OCI-LY3 (cell line): ENCODE data around the gene C21orf58.

Experiments
- EZH2phosphoT487 ChIP-seq: fragments of 200-600 bp; shearing (Covaris generic); IDR thresholded peaks from 2 replicates; pipeline ENCODE4 v1.6.1; 2018; ENCODE audit warnings: antibody characterized with exemption, mixed run types, low read depth
- TF ChIP-seq, protein P1 (sequence below): fragments of 200-600, 300-600 bp; sonication (generic); IDR thresholded peaks from 2 replicates; pipeline ENCODE4 v1.5.1; 2014; ENCODE audit warnings: antibody characterized with exemption, low read length, low read depth

DNA sequence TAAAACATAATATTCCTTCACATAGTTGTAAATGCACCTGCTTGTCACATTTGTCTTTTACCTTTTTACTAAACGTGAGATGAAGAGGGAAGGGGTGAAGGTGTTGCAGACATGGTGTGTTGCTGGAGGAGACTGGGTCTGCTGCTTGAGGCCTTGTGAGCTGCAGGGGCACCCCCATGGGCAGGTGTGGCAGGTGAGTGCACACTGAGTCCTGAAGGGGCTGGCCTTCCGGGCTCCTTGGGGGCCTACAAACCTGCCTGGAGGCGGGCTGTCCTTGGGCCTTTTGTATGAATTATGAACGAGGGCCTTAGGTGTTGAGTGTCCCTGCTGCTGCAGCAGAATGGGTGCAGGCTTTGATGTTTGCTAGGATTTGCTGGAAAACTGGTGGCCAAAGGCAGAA lies 4.0 kb upstream of the C21orf58 start:
- TF ChIP-seq, protein P1, sequence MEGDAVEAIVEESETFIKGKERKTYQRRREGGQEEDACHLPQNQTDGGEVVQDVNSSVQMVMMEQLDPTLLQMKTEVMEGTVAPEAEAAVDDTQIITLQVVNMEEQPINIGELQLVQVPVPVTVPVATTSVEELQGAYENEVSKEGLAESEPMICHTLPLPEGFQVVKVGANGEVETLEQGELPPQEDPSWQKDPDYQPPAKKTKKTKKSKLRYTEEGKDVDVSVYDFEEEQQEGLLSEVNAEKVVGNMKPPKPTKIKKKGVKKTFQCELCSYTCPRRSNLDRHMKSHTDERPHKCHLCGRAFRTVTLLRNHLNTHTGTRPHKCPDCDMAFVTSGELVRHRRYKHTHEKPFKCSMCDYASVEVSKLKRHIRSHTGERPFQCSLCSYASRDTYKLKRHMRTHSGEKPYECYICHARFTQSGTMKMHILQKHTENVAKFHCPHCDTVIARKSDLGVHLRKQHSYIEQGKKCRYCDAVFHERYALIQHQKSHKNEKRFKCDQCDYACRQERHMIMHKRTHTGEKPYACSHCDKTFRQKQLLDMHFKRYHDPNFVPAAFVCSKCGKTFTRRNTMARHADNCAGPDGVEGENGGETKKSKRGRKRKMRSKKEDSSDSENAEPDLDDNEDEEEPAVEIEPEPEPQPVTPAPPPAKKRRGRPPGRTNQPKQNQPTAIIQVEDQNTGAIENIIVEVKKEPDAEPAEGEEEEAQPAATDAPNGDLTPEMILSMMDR, result no peak
- TF ChIP-seq EZH2phosphoT487, result no peak
